ENCODE measurements around the gene GCGR.

Gene GCGR

GRCh38 chr17:81810892-81811704 lies 7.1 kb downstream of the GCGR start:
- peaks cover 21% of the 10 kb centered on the region for H3K27me3 ChIP-seq (replicated peaks)
- in situ Hi-C loops (cut with HindIII; ENCODE audit: low pct_ligation_motif_present, low sequenced_read_pairs), result no loop called here

DNA sequence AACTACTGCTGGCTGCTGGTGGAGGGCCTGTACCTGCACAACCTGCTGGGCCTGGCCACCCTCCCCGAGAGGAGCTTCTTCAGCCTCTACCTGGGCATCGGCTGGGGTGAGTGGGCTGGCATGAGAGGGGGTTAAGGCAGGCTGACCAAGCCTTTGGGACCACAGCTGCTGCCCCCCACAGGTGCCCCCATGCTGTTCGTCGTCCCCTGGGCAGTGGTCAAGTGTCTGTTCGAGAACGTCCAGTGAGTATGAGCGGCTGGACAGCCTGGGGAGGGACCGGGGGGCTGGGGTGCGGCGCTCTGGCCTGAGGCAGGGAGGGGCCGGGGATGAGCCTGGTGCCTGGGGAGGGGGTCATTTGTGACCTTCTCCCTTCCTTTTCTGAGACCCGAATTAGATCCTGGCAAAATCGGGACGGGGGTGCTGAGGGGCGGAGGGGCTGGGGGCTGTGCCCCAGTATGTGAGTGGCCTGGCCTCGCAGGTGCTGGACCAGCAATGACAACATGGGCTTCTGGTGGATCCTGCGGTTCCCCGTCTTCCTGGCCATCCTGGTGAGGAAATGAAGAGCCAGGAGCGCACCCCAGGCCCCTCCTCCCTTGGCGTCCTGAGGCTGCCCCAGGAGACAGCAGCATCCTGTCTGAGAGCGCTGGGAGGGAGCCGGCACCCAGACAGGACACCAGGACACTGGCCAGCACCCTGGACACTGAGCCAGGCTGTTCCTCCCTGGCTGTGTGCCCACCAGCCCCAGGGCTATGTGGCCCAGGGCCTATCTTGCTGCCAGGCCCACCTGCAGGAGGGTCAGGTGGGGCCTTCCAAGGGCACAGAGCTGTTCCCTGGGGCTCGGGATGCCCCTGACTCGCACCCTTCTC lies 8.0 kb downstream of the GCGR start:
- no peak overlapping the region for H3K27ac ChIP-seq
- no peak for DNase-seq
- H3K36me3 ChIP-seq (replicated peaks), result no peaks in the 10 kb centered on the region
- TF ChIP-seq, protein P1, sequence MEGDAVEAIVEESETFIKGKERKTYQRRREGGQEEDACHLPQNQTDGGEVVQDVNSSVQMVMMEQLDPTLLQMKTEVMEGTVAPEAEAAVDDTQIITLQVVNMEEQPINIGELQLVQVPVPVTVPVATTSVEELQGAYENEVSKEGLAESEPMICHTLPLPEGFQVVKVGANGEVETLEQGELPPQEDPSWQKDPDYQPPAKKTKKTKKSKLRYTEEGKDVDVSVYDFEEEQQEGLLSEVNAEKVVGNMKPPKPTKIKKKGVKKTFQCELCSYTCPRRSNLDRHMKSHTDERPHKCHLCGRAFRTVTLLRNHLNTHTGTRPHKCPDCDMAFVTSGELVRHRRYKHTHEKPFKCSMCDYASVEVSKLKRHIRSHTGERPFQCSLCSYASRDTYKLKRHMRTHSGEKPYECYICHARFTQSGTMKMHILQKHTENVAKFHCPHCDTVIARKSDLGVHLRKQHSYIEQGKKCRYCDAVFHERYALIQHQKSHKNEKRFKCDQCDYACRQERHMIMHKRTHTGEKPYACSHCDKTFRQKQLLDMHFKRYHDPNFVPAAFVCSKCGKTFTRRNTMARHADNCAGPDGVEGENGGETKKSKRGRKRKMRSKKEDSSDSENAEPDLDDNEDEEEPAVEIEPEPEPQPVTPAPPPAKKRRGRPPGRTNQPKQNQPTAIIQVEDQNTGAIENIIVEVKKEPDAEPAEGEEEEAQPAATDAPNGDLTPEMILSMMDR (IDR thresholded peaks at IDR 0.05; ENCODE audit: low read depth, low read length, missing control alignments), result no peak
- H3K4me3 ChIP-seq (ENCODE audit: low read depth, low read length), result no peak overlapping the region
- peaks cover 14% of the 10 kb centered on the region for H3K27me3 ChIP-seq (replicated peaks)
- in situ Hi-C loops (cut with HindIII; ENCODE audit: low pct_ligation_motif_present, low sequenced_read_pairs), result no loop called here

More at GRCh38 chr17:81810892-81811704, 7.1 kb downstream of the GCGR start:
- no peaks in the 10 kb centered on the region for H3K36me3 ChIP-seq (replicated peaks)
- DNase-seq, result no peak
- H3K4me3 ChIP-seq (ENCODE audit: low read depth, low read length), result no peak overlapping the region
- H3K27ac ChIP-seq, result no peak overlapping the region
- TF ChIP-seq, protein P1 (IDR thresholded peaks at IDR 0.05; ENCODE audit: low read depth, low read length, missing control alignments), result no peak

DNA sequence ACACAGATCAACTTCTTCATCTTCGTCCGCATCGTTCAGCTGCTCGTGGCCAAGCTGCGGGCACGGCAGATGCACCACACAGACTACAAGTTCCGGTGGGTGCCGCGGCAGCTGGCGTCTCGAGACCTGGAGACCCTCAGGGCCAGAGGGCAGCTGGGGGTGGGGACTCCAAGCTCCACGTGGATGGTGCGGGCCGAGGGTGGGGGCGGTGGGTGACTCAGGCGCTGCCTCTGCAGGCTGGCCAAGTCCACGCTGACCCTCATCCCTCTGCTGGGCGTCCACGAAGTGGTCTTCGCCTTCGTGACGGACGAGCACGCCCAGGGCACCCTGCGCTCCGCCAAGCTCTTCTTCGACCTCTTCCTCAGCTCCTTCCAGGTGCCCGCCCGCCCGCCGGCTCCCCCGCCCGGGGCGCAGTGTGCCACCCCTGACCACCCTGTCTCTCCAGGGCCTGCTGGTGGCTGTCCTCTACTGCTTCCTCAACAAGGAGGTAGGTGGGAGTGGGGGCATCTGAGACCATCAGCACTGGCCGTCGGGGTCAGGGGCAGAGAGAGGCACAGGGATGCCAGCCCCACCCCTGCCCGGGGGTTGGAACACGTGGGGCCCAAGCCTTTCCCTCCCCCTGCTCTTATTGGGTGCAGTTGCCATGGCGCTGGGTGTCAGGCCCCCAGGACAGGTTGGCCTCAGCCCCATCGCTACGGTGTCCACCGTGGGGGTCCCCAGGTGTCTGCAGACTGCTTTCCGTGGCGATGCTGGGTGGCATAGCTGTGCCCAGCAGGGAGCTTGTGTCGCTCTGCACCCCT lies 8.8 kb downstream of the GCGR start:
- Histone ChIP-seq H3K36me3 (replicated peaks) (no peaks in the 10 kb centered on the region), H3K4me3 (ENCODE audit: low read depth, low read length) (no peak overlapping the region), H3K27ac (no peak overlapping the region), H3K27me3 (replicated peaks) (peaks cover 9% of the 10 kb centered on the region)
- in situ Hi-C loops (cut with HindIII; ENCODE audit: low pct_ligation_motif_present, low sequenced_read_pairs), result no loop called here
- DNase-seq, result no peak
- TF ChIP-seq, protein P1 (IDR thresholded peaks at IDR 0.05; ENCODE audit: low read depth, low read length, missing control alignments), result no peak

DNA sequence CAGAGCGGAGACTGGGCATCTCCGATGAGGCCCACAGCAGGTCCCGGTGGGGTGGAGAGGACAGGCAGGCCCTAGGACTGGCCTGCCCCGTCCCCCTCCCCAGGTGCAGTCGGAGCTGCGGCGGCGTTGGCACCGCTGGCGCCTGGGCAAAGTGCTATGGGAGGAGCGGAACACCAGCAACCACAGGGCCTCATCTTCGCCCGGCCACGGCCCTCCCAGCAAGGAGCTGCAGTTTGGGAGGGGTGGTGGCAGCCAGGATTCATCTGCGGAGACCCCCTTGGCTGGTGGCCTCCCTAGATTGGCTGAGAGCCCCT lies 9.4 kb downstream of the GCGR start:
- H3K27ac ChIP-seq, result no peak overlapping the region
- H3K4me3 ChIP-seq (ENCODE audit: low read depth, low read length), result no peak overlapping the region
- TF ChIP-seq, protein P1 (IDR thresholded peaks at IDR 0.05; ENCODE audit: low read depth, low read length, missing control alignments), result no peak
- in situ Hi-C loops (cut with HindIII; ENCODE audit: low pct_ligation_motif_present, low sequenced_read_pairs), result no loop called here
- H3K36me3 ChIP-seq (replicated peaks), result no peaks in the 10 kb centered on the region
- DNase-seq, result no peak
- H3K27me3 ChIP-seq (replicated peaks), result peaks cover 6% of the 10 kb centered on the region

DNA sequence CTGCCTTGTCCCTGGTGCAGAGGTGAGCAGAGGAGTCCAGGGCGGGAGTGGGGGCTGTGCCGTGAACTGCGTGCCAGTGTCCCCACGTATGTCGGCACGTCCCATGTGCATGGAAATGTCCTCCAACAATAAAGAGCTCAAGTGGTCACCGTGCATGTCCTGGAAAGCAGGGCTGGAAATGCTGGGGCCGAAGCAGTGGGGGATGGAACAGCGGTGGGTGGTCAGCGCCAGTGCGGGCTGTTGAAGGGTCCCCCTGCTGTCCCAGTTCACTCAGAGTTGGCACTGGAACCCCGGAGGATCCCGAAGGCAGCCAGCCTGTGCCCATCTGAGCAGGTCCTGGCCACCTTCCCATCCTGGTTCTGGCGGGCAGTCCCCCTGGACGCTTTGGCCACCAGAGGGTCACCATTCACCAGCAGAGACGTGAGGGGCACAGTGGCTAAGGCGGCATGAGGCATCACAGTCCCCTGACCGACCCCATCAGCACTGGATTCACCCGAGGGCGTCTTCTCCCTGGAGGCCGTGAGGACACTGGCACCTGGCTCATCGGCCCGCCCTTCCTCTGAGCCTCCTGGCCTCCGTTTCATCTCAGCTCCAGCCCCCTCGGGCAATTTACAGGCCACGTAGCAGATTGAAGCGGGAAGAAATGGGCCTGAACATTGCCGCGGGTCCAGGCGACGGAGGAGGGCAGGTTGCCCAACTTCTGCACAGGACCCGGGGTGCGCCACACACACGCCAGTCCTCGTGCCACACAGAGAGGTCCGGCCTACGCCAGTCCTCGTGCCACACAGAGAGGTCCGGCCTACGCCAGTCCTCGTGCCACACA lies 10.1 kb downstream of the GCGR start:
- no peaks in the 10 kb centered on the region for H3K36me3 ChIP-seq (replicated peaks)
- TF ChIP-seq, protein P1 (IDR thresholded peaks at IDR 0.05; ENCODE audit: low read depth, low read length, missing control alignments), result no peak
- DNase-seq, result no peak
- no peak overlapping the region for H3K4me3 ChIP-seq (ENCODE audit: low read depth, low read length)
- no peak overlapping the region for H3K27ac ChIP-seq
- in situ Hi-C loops (cut with HindIII; ENCODE audit: low pct_ligation_motif_present, low sequenced_read_pairs), result no loop called here
- peaks cover 2% of the 10 kb centered on the region for H3K27me3 ChIP-seq (replicated peaks)

Data from brain microvascular endothelial cell (primary cell).